ENCODE data around the gene FGD5.

FGD5 gene

GRCh38 chr3:14837186-14837877 is 18.6 kb downstream of the FGD5 start:
- Histone ChIP-seq H3K9ac (ENCODE audit: low read depth, low read length) (no peak overlapping the region), H3K27me3 (ENCODE audit: insufficient read depth, low read length) (no peaks in the 10 kb centered on the region), H3K9me3 (ENCODE audit: insufficient read depth, low read depth, low read length) (no peaks in the 10 kb centered on the region), H3K36me3 (ENCODE audit: insufficient read depth, low read depth, low read length) (no peaks in the 10 kb centered on the region), H3K4me3 (ENCODE audit: low read length) (no peak overlapping the region), H3K27ac (ENCODE audit: low read length) (no peak overlapping the region), H3K4me1 (ENCODE audit: insufficient read depth, low read length) (peaks cover 6% of the 10 kb centered on the region; the same call in 1 of the 2 replicates)

GRCh38 chr3:14837878-14838258 is 19.1 kb downstream of the FGD5 start:
- Histone ChIP-seq H3K27me3 (ENCODE audit: insufficient read depth, low read length) (no peaks in the 10 kb centered on the region), H3K9me3 (ENCODE audit: insufficient read depth, low read depth, low read length) (no peaks in the 10 kb centered on the region), H3K9ac (ENCODE audit: low read depth, low read length) (no peak overlapping the region), H3K4me1 (ENCODE audit: insufficient read depth, low read length) (peaks cover 6% of the 10 kb centered on the region; the same call in 1 of the 2 replicates), H3K4me3 (ENCODE audit: low read length) (no peak overlapping the region), H3K36me3 (ENCODE audit: insufficient read depth, low read depth, low read length) (no peaks in the 10 kb centered on the region), H3K27ac (ENCODE audit: low read length) (no peak overlapping the region)

DNA sequence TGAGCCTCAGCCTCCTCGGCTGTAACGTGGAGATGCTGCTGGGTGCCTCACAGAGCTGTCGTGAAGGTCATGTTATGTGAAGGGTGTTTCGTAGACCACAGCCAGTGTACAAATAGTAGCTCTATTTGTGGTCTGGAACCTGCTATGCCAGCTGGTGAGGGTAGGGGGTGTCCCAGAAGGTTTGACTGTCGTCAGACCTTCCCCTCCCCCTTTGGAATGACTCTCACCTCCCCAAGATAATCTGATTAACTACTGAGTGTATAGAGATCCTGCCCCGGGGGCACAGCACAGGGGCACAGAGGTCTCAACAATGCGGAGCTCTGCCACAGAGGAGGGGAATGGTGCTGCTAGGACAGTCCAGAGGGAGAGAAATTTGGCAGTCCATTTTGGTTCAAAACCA is 20.5 kb downstream of the FGD5 start:
- Histone ChIP-seq H3K9me3 (ENCODE audit: insufficient read depth, low read depth, low read length) (no peaks in the 10 kb centered on the region), H3K36me3 (ENCODE audit: insufficient read depth, low read depth, low read length) (no peaks in the 10 kb centered on the region), H3K27me3 (ENCODE audit: insufficient read depth, low read length) (no peaks in the 10 kb centered on the region), H3K4me1 (ENCODE audit: insufficient read depth, low read length) (peaks cover 6% of the 10 kb centered on the region; the same call in 1 of the 2 replicates), H3K27ac (ENCODE audit: low read length) (no peak overlapping the region), H3K4me3 (ENCODE audit: low read length) (no peak overlapping the region), H3K9ac (ENCODE audit: low read depth, low read length) (peak overlapping the region; percentile 3; the same call in 1 of the 2 replicates)

GRCh38 chr3:14841836-14842235 is 23.1 kb downstream of the FGD5 start:
- Histone ChIP-seq H3K9ac (ENCODE audit: low read depth, low read length) (no peak overlapping the region), H3K9me3 (ENCODE audit: insufficient read depth, low read depth, low read length) (no peaks in the 10 kb centered on the region), H3K36me3 (ENCODE audit: insufficient read depth, low read depth, low read length) (no peaks in the 10 kb centered on the region), H3K4me3 (ENCODE audit: low read length) (no peak overlapping the region), H3K4me1 (ENCODE audit: insufficient read depth, low read length) (peaks cover 20% of the 10 kb centered on the region; the same call in 1 of the 2 replicates), H3K27me3 (ENCODE audit: insufficient read depth, low read length) (no peaks in the 10 kb centered on the region), H3K27ac (ENCODE audit: low read length) (no peak overlapping the region)

GRCh38 chr3:14842277-14842676 is 23.5 kb downstream of the FGD5 start:
- H3K4me1 ChIP-seq (ENCODE audit: insufficient read depth, low read length) = peaks cover 24% of the 10 kb centered on the region
- H3K36me3 ChIP-seq (ENCODE audit: insufficient read depth, low read depth, low read length) = no peaks in the 10 kb centered on the region
- H3K4me3 ChIP-seq (ENCODE audit: low read length) = no peak overlapping the region
- H3K9ac ChIP-seq (ENCODE audit: low read depth, low read length) = no peak overlapping the region
- H3K9me3 ChIP-seq (ENCODE audit: insufficient read depth, low read depth, low read length) = no peaks in the 10 kb centered on the region
- H3K27ac ChIP-seq (ENCODE audit: low read length) = no peak overlapping the region
- no peaks in the 10 kb centered on the region for H3K27me3 ChIP-seq (ENCODE audit: insufficient read depth, low read length)

- no peak overlapping the region for H3K9ac ChIP-seq (ENCODE audit: low read depth, low read length)
- no peaks in the 10 kb centered on the region for H3K9me3 ChIP-seq (ENCODE audit: insufficient read depth, low read depth, low read length)
- H3K36me3 ChIP-seq (ENCODE audit: insufficient read depth, low read depth, low read length) = no peaks in the 10 kb centered on the region
- H3K27ac ChIP-seq (ENCODE audit: low read length) = no peak overlapping the region
- no peaks in the 10 kb centered on the region for H3K27me3 ChIP-seq (ENCODE audit: insufficient read depth, low read length)
- no peak overlapping the region for H3K4me3 ChIP-seq (ENCODE audit: low read length)
- H3K4me1 ChIP-seq (ENCODE audit: insufficient read depth, low read length) = peaks cover 33% of the 10 kb centered on the region
Measured at GRCh38 chr3:14843321-14843720, 24.6 kb downstream of the FGD5 start.

GRCh38 chr3:14844386-14845170 is 25.8 kb downstream of the FGD5 start:
- Histone ChIP-seq H3K9ac (ENCODE audit: low read depth, low read length) (no peak overlapping the region), H3K36me3 (ENCODE audit: insufficient read depth, low read depth, low read length) (no peaks in the 10 kb centered on the region), H3K27ac (ENCODE audit: low read length) (no peak overlapping the region), H3K9me3 (ENCODE audit: insufficient read depth, low read depth, low read length) (no peaks in the 10 kb centered on the region), H3K27me3 (ENCODE audit: insufficient read depth, low read length) (no peaks in the 10 kb centered on the region), H3K4me3 (ENCODE audit: low read length) (no peak overlapping the region), H3K4me1 (ENCODE audit: insufficient read depth, low read length) (peaks cover 29% of the 10 kb centered on the region)

DNA sequence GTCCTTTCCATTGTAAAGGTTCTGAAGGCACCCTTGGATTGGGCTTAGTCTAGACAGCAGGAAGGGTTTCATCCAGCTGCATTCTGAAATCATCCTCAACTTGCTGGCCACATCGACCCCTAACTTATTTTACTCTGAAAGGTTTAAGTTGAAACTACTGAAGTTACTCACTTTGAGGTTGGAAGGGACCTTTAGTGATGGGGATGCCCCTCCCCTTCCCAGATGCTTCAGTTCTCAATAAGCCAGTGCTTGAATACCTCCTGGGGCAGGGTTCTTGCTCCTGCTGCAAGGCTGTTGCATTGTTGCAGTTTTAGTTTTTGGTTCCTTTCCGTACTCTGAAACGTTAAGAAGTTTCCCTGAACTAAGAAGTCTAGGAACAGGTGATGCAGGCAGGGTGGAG is 26.4 kb downstream of the FGD5 start:
- Histone ChIP-seq H3K36me3 (ENCODE audit: insufficient read depth, low read depth, low read length) (no peaks in the 10 kb centered on the region), H3K27me3 (ENCODE audit: insufficient read depth, low read length) (no peaks in the 10 kb centered on the region), H3K9me3 (ENCODE audit: insufficient read depth, low read depth, low read length) (no peaks in the 10 kb centered on the region), H3K4me1 (ENCODE audit: insufficient read depth, low read length) (peaks cover 31% of the 10 kb centered on the region), H3K4me3 (ENCODE audit: low read length) (no peak overlapping the region), H3K9ac (ENCODE audit: low read depth, low read length) (no peak overlapping the region), H3K27ac (ENCODE audit: low read length) (no peak overlapping the region)

GRCh38 chr3:14845826-14846225 is 27.1 kb downstream of the FGD5 start:
- no peaks in the 10 kb centered on the region for H3K27me3 ChIP-seq (ENCODE audit: insufficient read depth, low read length)
- no peak overlapping the region for H3K27ac ChIP-seq (ENCODE audit: low read length)
- H3K9me3 ChIP-seq (ENCODE audit: insufficient read depth, low read depth, low read length) = no peaks in the 10 kb centered on the region
- H3K9ac ChIP-seq (ENCODE audit: low read depth, low read length) = no peak overlapping the region
- no peaks in the 10 kb centered on the region for H3K36me3 ChIP-seq (ENCODE audit: insufficient read depth, low read depth, low read length)
- peaks cover 31% of the 10 kb centered on the region for H3K4me1 ChIP-seq (ENCODE audit: insufficient read depth, low read length)
- no peak overlapping the region for H3K4me3 ChIP-seq (ENCODE audit: low read length)

GRCh38 chr3:14846226-14846880 is 27.6 kb downstream of the FGD5 start:
- Histone ChIP-seq H3K36me3 (ENCODE audit: insufficient read depth, low read depth, low read length) (no peaks in the 10 kb centered on the region), H3K4me3 (ENCODE audit: low read length) (no peak overlapping the region), H3K9ac (ENCODE audit: low read depth, low read length) (no peak overlapping the region), H3K9me3 (ENCODE audit: insufficient read depth, low read depth, low read length) (no peaks in the 10 kb centered on the region), H3K4me1 (ENCODE audit: insufficient read depth, low read length) (peaks cover 31% of the 10 kb centered on the region), H3K27me3 (ENCODE audit: insufficient read depth, low read length) (no peaks in the 10 kb centered on the region), H3K27ac (ENCODE audit: low read length) (no peak overlapping the region)

DNA sequence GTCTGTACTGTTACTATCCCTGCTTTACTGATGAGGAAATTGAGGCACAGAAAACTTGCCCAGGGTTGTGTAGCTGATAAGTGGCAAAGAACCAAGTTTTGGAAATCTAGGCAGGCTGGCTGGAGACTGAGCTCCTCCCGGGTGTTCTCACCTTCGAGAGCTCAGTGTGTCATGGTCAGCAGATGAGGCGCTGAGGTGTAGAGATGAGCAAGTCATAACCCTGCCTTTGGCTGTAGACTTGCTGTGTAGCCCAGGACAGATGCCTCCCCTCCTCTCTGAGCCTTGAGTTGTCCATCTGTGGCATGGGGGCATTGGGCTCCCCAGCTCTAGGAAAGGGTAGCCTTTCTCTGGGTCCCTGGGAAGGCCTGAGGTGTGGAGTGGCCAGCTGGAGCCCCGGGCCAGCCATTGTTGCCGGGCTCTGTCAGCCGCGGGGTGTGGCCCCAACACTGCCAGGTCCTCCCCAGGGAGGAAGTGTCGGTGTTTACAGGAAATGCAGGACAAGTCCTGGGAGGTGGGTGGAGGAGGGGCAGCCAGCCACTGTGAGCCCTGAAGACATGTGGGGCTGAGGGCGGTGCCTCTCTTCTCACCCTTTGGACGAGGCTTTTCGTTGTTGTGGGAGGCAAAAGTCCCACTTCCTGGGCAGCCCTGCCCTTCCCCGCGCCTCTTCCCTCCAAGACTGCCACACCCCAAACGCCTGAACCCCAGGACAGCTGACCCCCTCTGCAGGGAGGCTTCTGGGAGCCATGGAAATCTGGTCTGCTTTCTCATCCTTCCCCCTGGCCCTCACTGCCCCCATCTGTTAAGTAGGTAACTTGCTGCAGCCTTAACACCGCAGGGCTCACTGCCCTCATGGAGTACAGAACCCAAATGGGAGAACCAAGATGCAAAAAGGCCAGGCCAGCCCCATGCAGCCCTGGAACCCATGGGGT is 29.1 kb downstream of the FGD5 start:
- H3K4me3 ChIP-seq (ENCODE audit: low read length) = 0 out of 2 replicates have a peak overlapping the region, but pooled peaks have one; percentile 36
- H3K9me3 ChIP-seq (ENCODE audit: insufficient read depth, low read depth, low read length) = no peaks in the 10 kb centered on the region
- peak overlapping the region; percentile 51 for H3K27ac ChIP-seq (ENCODE audit: low read length)
- H3K4me1 ChIP-seq (ENCODE audit: insufficient read depth, low read length) = peaks cover 32% of the 10 kb centered on the region
- H3K27me3 ChIP-seq (ENCODE audit: insufficient read depth, low read length) = no peaks in the 10 kb centered on the region
- H3K36me3 ChIP-seq (ENCODE audit: insufficient read depth, low read depth, low read length) = no peaks in the 10 kb centered on the region
- H3K9ac ChIP-seq (ENCODE audit: low read depth, low read length) = peak overlapping the region; percentile 67; the same call in 1 of the 2 replicates
